Measurements from ENCODE around the gene H1-8.

GRCh38 chr3:129519896-129520715, 22.9 kb upstream of the H1-8 start:
- TF ChIP-seq CTCF (IDR thresholded peaks at IDR 0.05) (no peak), POLR2A (IDR thresholded peaks at IDR 0.05) (no peak)

Data from tibial nerve (tissue), 3 donors.